Measurements from ENCODE around the gene C4orf50.

- TF ChIP-seq POLR2AphosphoS5 (IDR thresholded peaks at IDR 0.05; ENCODE audit: low read depth, low read length): no peak
- TF ChIP-seq SIN3A (IDR thresholded peaks at IDR 0.05; ENCODE audit: borderline replicate concordance, insufficient read depth, low read length): no peak
- TF ChIP-seq FOXP2 (optimal IDR thresholded peaks at IDR 0.05; ENCODE audit: borderline replicate concordance, extremely low read depth, extremely low read length, insufficient read depth): no peak
- TF ChIP-seq, protein P1, sequence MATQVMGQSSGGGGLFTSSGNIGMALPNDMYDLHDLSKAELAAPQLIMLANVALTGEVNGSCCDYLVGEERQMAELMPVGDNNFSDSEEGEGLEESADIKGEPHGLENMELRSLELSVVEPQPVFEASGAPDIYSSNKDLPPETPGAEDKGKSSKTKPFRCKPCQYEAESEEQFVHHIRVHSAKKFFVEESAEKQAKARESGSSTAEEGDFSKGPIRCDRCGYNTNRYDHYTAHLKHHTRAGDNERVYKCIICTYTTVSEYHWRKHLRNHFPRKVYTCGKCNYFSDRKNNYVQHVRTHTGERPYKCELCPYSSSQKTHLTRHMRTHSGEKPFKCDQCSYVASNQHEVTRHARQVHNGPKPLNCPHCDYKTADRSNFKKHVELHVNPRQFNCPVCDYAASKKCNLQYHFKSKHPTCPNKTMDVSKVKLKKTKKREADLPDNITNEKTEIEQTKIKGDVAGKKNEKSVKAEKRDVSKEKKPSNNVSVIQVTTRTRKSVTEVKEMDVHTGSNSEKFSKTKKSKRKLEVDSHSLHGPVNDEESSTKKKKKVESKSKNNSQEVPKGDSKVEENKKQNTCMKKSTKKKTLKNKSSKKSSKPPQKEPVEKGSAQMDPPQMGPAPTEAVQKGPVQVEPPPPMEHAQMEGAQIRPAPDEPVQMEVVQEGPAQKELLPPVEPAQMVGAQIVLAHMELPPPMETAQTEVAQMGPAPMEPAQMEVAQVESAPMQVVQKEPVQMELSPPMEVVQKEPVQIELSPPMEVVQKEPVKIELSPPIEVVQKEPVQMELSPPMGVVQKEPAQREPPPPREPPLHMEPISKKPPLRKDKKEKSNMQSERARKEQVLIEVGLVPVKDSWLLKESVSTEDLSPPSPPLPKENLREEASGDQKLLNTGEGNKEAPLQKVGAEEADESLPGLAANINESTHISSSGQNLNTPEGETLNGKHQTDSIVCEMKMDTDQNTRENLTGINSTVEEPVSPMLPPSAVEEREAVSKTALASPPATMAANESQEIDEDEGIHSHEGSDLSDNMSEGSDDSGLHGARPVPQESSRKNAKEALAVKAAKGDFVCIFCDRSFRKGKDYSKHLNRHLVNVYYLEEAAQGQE (IDR thresholded peaks at IDR 0.05; ENCODE audit: insufficient read depth in 1 of 2, low read depth in 2 of 2, low read length in 2 of 2): no peak
Measured at GRCh38 chr4:6009452-6009851, 8.8 kb downstream of the C4orf50 start.

Measured in PFSK-1 (cell line).